Measurements from ENCODE around the gene INPP5K.

Gene INPP5K

DNA sequence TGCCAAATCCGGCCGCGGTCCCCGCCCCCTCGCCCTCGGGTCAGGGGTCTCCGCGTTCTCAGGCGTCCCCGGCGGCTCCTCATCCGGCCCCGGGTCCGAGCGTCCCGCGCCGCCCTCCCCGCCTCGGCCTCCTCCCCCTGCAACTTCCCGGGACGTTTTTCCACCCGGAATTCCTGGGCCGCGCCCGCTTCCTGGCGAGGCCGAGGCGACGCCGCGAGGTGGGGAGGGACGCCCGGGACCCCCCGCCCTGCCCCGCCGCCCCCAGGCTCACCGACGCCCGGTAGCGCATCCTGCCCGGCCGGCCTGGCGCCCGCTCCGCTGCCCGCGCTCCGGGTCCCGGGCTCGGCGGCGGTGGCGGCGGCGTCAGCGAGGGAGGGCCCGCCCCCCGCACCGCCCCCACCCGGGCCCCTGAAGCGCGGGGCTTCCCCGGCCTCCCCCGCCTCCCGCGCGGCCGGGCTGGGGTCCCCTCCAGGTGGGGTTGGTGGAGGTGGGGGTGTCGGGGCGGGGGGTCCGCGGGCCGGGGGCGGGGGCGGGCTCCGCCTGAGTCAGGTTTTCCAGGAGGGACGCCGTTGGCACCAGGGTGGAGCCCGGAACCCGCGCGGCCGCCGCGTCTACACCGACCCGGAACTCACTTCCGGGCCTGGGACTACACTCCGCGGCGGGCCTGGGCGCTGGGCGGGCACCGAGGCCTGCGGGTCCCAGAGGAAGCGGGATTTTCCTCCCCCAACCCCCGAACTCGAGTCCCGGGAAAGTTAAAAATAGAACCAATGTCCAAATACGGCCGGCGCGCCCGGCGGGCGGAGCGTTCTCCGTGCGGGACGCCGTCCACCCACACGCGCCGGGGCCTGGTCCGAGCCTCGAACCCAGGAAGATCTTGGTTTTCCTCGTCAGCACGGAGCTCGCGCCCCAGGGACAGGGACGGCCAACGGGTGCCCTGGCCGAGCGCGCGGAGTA, 30.7 kb downstream of the INPP5K start:
- H3K4me3 ChIP-seq (ENCODE audit: low read depth, low read length): peak overlapping the region; percentile 68
- TF ChIP-seq, protein P1, sequence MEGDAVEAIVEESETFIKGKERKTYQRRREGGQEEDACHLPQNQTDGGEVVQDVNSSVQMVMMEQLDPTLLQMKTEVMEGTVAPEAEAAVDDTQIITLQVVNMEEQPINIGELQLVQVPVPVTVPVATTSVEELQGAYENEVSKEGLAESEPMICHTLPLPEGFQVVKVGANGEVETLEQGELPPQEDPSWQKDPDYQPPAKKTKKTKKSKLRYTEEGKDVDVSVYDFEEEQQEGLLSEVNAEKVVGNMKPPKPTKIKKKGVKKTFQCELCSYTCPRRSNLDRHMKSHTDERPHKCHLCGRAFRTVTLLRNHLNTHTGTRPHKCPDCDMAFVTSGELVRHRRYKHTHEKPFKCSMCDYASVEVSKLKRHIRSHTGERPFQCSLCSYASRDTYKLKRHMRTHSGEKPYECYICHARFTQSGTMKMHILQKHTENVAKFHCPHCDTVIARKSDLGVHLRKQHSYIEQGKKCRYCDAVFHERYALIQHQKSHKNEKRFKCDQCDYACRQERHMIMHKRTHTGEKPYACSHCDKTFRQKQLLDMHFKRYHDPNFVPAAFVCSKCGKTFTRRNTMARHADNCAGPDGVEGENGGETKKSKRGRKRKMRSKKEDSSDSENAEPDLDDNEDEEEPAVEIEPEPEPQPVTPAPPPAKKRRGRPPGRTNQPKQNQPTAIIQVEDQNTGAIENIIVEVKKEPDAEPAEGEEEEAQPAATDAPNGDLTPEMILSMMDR (IDR thresholded peaks at IDR 0.05; ENCODE audit: borderline replicate concordance, insufficient read depth, low read depth, low read length): no peak

- TF ChIP-seq, protein P1 (IDR thresholded peaks at IDR 0.05; ENCODE audit: borderline replicate concordance, insufficient read depth, low read depth, low read length): no peak
- H3K4me3 ChIP-seq (ENCODE audit: low read depth, low read length): peak overlapping the region; percentile 68
Observed at GRCh38 chr17:1484676-1485422, 31.6 kb downstream of the INPP5K start.

DNA sequence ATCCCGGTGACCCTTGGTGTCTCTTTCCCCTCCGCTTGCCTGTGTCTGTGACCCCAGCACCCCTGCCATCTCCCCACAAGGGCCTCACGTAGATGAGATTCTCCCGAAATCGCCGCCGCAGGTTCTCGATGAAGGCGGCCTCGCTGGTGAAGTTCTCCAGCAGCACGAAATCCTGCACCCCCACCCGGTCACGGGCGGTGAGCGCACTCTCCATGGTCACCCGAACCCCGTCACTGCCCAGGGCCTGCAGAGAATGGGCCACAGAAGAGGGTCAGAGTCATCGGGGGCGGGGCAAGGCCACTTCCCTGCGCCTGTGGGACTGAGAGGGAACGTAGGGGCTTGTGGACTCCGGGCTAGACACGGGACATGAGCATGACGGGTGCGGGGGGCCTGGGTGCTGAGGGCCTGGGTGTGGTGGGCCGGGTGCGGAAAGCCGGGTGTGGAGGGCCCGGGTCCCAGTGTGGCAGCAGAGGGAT, 32.3 kb downstream of the INPP5K start:
- TF ChIP-seq, protein P1 (IDR thresholded peaks at IDR 0.05; ENCODE audit: borderline replicate concordance, insufficient read depth, low read depth, low read length): no peak
- H3K4me3 ChIP-seq (ENCODE audit: low read depth, low read length): no peak overlapping the region

DNA sequence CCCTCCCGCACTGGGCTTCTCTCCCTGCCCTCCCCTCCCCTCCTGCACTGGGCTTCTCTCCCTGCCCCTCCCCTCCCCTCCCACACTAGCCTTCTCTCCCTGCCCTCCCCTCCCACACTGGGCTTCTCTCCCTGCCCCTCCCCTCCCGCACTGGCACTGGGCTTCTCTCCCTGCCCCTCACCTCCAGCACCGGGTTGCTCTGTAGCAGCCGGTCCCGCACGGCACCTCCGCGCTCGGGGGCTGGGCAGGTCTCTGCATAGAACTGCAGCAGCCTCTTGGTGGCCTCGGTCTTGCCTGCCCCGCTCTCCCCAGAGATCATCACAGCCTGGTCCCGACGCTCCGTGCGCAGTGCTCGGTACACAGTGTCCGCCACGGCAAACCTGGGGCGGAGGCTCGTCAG, 33.7 kb downstream of the INPP5K start:
- TF ChIP-seq, protein P1 (IDR thresholded peaks at IDR 0.05; ENCODE audit: borderline replicate concordance, insufficient read depth, low read depth, low read length): no peak
- H3K4me3 ChIP-seq (ENCODE audit: low read depth, low read length): no peak overlapping the region

- H3K4me3 ChIP-seq (ENCODE audit: low read depth, low read length): no peak overlapping the region
- TF ChIP-seq, protein P1 (IDR thresholded peaks at IDR 0.05; ENCODE audit: borderline replicate concordance, insufficient read depth, low read depth, low read length): no peak
Observed at GRCh38 chr17:1481736-1482135, 34.7 kb downstream of the INPP5K start.

- TF ChIP-seq, protein P1 (IDR thresholded peaks at IDR 0.05; ENCODE audit: borderline replicate concordance, insufficient read depth, low read depth, low read length): no peak
- no peak overlapping the region for H3K4me3 ChIP-seq (ENCODE audit: low read depth, low read length)
Observed at GRCh38 chr17:1480747-1481465, 35.5 kb downstream of the INPP5K start.

All from GM12875 (cell line).